HepG2 (cell line): Measurements from ENCODE around the gene RHBDL1. TPM values are rescaled to one million over a fixed set of nuclear protein-coding genes. Genes with fewer than 3 reads are reported as not detected.
A peak's percentile ranks its signal among the peaks of the same experiment; 100 is the strongest.

Experiments
- BCLAF1 ChIP-seq: fragments of 450-650 bp; IDR thresholded peaks from 2 replicates; pipeline ENCODE4 v1.6.1; 2017; ENCODE audit warnings: mild to moderate bottlenecking
- DNMT1 ChIP-seq: sonication (generic); formaldehyde crosslinking; IDR thresholded peaks from 2 replicates; pipeline ENCODE4 v1.5.1; 2020; ENCODE audit warnings: mild to moderate bottlenecking, missing genetic modification reagents
- HNF1B ChIP-seq: sonication (generic); formaldehyde crosslinking; IDR thresholded peaks from 2 replicates; pipeline ENCODE4 v1.5.1; 2020; ENCODE audit warnings: mild to moderate bottlenecking, moderate library complexity, missing genetic modification reagents
- NFIC ChIP-seq: IDR thresholded peaks from 2 replicates; pipeline ENCODE4 v1.6.1; 2012; ENCODE audit warnings: mild to moderate bottlenecking, low read length, inconsistent platforms
- NR2C2 ChIP-seq: sonication (generic); formaldehyde crosslinking; IDR thresholded peaks from 2 replicates; pipeline ENCODE4 v1.4.0; 2020; ENCODE audit warnings: missing genetic modification reagents, mild to moderate bottlenecking, moderate library complexity, borderline replicate concordance
- PITX1 ChIP-seq: sonication (generic); formaldehyde crosslinking; IDR thresholded peaks from 2 replicates; pipeline ENCODE4 v1.5.1; 2020; ENCODE audit warnings: mild to moderate bottlenecking, missing genetic modification reagents
- ZNF333 ChIP-seq: sonication (generic); formaldehyde crosslinking; IDR thresholded peaks from 2 replicates; pipeline ENCODE4 v1.4.0; 2020; ENCODE audit warnings: mild to moderate bottlenecking, missing genetic modification reagents, borderline replicate concordance
- ZNF605 ChIP-seq: sonication (generic); formaldehyde crosslinking; IDR thresholded peaks from 2 replicates; pipeline ENCODE4 v1.8.0; 2022; ENCODE audit warnings: mild to moderate bottlenecking, missing genetic modification reagents
- ZNF770 ChIP-seq: sonication (generic); formaldehyde crosslinking; IDR thresholded peaks from 2 replicates; pipeline ENCODE4 v1.5.0; 2020; ENCODE audit warnings: mild to moderate bottlenecking, missing genetic modification reagents
- polyA plus RNA-seq, 8 experiments: library from polyadenylated mRNA; depleted of rRNA in 3 of 8; stranded (reverse) in 7 of 8; unstranded in 1 of 8; fragments of >200 nt; fragmentation: Illumina TruSeq in 4 of 8; extraction: Trizol in 4 of 8; gene quantifications; 2 replicates each; pipeline versions ENCODE4 v1.2.1 to v1.2.3, GENCODE V29; 2011 to 2016; ENCODE audit warnings: low read depth in 4 of 8, missing spikeins in 1 of 8, mixed read lengths in 1 of 8; ENCODE audit not compliant: insufficient read depth in 1 of 8
- total RNA-seq, 5 experiments: library from RNA; depleted of rRNA; stranded (reverse); fragments of >200 nt; fragmentation: Illumina TruSeq; extraction: Trizol; gene quantifications; 2 replicates each; pipeline ENCODE4 v1.2.3, GENCODE V29; 2016; ENCODE audit warnings: low read depth in 1 of 5
- TF ChIP-seq, protein P1 (sequence below): sonication (generic); formaldehyde crosslinking; IDR thresholded peaks from 2 replicates; pipeline ENCODE4 v1.5.0; 2020; ENCODE audit warnings: mild to moderate bottlenecking, missing genetic modification reagents, borderline replicate concordance
- TF ChIP-seq, protein P2 (sequence below): sonication (generic); formaldehyde crosslinking; IDR thresholded peaks from 2 replicates; pipeline ENCODE4; 2020; ENCODE audit warnings: missing genetic modification reagents, mild to moderate bottlenecking, borderline replicate concordance

RHBDL1 gene
- total and polyA plus RNA-seq, 2 of the 13 experiments (the other 11 are each of a cell fraction or from before 2014, with no cell fraction given): 1.8 to 3.8 TPM

- TF ChIP-seq HNF1B (CRISPR knock-in tag) (no peak), ZNF333 (CRISPR knock-in tag) (0 out of 2 replicates have a peak, but pooled peaks have one; percentile 28), ZNF605 (CRISPR knock-in tag) (no peak), BCLAF1 (no peak), DNMT1 (CRISPR knock-in tag) (0 out of 2 replicates have a peak, but pooled peaks have one; percentile 43), PITX1 (CRISPR knock-in tag) (0 out of 2 replicates have a peak, but pooled peaks have one; percentile 24), NFIC (no peak), NR2C2 (no peak), ZNF770 (peak; percentile 41; the same call in 1 of the 2 replicates)
- TF ChIP-seq, protein P1, sequence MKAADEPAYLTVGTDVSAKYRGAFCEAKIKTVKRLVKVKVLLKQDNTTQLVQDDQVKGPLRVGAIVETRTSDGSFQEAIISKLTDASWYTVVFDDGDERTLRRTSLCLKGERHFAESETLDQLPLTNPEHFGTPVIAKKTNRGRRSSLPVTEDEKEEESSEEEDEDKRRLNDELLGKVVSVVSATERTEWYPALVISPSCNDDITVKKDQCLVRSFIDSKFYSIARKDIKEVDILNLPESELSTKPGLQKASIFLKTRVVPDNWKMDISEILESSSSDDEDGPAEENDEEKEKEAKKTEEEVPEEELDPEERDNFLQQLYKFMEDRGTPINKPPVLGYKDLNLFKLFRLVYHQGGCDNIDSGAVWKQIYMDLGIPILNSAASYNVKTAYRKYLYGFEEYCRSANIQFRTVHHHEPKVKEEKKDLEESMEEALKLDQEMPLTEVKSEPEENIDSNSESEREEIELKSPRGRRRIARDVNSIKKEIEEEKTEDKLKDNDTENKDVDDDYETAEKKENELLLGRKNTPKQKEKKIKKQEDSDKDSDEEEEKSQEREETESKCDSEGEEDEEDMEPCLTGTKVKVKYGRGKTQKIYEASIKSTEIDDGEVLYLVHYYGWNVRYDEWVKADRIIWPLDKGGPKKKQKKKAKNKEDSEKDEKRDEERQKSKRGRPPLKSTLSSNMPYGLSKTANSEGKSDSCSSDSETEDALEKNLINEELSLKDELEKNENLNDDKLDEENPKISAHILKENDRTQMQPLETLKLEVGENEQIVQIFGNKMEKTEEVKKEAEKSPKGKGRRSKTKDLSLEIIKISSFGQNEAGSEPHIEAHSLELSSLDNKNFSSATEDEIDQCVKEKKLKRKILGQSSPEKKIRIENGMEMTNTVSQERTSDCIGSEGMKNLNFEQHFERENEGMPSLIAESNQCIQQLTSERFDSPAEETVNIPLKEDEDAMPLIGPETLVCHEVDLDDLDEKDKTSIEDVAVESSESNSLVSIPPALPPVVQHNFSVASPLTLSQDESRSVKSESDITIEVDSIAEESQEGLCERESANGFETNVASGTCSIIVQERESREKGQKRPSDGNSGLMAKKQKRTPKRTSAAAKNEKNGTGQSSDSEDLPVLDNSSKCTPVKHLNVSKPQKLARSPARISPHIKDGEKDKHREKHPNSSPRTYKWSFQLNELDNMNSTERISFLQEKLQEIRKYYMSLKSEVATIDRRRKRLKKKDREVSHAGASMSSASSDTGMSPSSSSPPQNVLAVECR (CRISPR knock-in tag): no peak; the same call in 1 of the 2 replicates
- TF ChIP-seq, protein P2, sequence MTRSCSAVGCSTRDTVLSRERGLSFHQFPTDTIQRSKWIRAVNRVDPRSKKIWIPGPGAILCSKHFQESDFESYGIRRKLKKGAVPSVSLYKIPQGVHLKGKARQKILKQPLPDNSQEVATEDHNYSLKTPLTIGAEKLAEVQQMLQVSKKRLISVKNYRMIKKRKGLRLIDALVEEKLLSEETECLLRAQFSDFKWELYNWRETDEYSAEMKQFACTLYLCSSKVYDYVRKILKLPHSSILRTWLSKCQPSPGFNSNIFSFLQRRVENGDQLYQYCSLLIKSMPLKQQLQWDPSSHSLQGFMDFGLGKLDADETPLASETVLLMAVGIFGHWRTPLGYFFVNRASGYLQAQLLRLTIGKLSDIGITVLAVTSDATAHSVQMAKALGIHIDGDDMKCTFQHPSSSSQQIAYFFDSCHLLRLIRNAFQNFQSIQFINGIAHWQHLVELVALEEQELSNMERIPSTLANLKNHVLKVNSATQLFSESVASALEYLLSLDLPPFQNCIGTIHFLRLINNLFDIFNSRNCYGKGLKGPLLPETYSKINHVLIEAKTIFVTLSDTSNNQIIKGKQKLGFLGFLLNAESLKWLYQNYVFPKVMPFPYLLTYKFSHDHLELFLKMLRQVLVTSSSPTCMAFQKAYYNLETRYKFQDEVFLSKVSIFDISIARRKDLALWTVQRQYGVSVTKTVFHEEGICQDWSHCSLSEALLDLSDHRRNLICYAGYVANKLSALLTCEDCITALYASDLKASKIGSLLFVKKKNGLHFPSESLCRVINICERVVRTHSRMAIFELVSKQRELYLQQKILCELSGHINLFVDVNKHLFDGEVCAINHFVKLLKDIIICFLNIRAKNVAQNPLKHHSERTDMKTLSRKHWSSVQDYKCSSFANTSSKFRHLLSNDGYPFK: peak; percentile 87; the same call in 1 of the 2 replicates
Observed at GRCh38 chr16:711548-712320, 36.3 kb downstream of the RHBDL1 start (continued).
